AG10803 (cell line): ENCODE data around the gene S1PR4.

Source experiments
- DNase-seq: peaks from one replicate; pipeline ENCODE4 v3.0.0; 2010; ENCODE audit warnings: low read depth
- H3K4me3 ChIP-seq: 2 replicates; pipeline ENCODE4 v1.5.1; 2011; ENCODE audit warnings: mild to moderate bottlenecking, low read length, control low read depth
- CTCF ChIP-seq: conservative IDR thresholded peaks from 2 replicates; pipeline ENCODE4 v1.5.1; 2011; ENCODE audit warnings: mild to moderate bottlenecking, low read length, control low read depth, inconsistent platforms

S1PR4 gene

GRCh38 chr19:3229346-3229743 lies 50.8 kb downstream of the S1PR4 start:
- no peak for DNase-seq
- no peak for TF ChIP-seq CTCF

More at GRCh38 chr19:3229346-3229743, 50.8 kb downstream of the S1PR4 start:
- no peak overlapping the region for H3K4me3 ChIP-seq
